GM21526 (cell line): ENCODE measurements around the gene DNAH7.
"Not testable (repeated sequence)": the region's sequence is repeated elsewhere in the genome, so short reads cannot be mapped to it uniquely, and the experiment has no call there.

Source experiments
- ATAC-seq: cut with Tn5 transposase; IDR thresholded peaks from one replicate; pipeline ENCODE4 v1.9.1; 2021; ENCODE audit warnings: moderate library complexity; ENCODE audit not compliant: unreplicated experiment, low FRiP score

DNAH7 gene

GRCh38 chr2:196068271-196069209 lies at the start of gene DNAH7:
TSS of gene DNAH7 (minus strand) at chr2:196068837. CDS start at chr2:196068711, 126 bp downstream.
- ATAC-seq = peak; percentile 99

DNA sequence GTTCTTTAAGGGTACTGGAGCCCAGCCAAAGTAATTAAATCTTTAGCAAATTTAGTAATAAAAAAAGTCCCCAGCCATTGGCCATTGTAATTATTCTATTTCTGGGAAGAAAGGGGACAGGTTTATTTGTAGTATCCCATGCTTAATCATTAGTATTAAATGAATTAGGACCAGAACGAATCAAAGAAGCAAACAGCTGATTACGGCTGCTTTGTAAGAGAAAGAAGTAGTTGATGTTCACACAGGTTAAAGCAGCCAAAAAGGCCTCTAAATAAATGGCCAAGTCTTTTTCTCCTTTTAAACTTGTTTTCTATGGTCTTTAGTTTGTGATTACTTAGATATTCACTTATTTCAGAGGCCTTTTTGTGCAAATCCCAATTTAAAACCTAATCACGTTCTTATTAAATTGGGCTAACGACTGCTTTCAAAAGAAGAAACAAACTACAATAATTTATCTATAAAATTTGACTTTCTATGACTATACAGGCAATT lies 48.6 kb upstream of the DNAH7 start:
- ATAC-seq = no peak

DNA sequence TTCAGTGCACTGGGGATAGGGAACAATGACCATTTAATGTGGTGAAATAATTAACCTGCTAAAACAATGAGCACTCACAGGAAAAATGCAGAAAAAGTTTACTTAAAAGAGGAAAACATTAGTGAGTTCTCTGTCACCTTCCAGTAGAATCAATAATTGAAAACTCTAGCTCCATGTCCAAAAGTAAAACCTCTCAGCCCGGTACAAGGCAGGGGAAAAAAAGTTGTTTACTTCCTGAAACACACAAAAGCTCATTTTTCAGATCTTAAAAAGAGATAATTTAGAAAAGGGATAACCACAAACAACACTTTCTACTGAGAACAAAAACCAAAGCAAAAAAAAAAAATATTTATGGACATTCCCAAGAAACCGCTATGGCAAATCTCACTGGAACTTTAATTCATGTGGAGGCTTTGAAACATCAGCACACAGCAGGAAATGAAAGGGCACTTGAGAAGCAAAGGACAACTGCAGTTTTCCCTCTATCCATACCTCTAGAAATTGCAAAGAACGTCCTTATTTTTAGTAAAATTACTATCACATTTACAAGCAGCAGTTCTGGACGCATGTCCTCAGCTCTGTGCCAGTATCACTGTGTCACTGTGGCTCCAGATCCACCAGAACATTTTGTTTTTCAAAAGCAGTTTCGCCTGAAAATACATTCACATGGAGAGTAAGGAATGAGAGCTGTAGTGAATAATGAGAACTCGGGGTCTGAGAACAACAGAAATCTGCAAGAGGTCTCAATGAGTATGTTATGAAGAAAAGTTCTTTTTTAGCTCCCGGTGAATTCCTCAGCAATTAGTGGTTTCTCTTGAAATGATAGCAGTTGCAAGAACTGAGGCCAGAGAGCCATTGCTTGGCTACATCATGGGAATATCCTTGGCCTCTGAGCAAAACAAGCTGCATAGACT lies 44.7 kb upstream of the DNAH7 start:
- ATAC-seq = no peak

GRCh38 chr2:196112418-196113034 lies 43.9 kb upstream of the DNAH7 start:
- no peak for ATAC-seq

DNA sequence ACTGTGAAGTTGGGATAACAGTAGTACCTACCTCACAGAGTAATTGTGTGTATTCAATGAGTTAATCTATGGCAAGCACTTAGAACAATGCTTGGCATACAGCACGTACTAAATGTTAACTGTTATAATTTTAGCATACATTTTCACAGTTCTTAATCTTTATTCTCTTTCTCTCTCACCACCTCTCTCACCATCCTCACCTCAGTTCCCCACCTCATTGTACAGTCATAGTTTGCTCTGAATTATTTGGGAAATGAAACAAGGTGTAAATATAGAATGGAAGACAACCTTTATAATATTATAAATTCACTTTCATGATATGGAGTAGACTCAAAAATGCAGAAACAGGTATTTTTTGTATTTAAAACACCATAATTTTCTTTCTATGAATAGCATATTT lies 40.0 kb upstream of the DNAH7 start:
- no peak for ATAC-seq

DNA sequence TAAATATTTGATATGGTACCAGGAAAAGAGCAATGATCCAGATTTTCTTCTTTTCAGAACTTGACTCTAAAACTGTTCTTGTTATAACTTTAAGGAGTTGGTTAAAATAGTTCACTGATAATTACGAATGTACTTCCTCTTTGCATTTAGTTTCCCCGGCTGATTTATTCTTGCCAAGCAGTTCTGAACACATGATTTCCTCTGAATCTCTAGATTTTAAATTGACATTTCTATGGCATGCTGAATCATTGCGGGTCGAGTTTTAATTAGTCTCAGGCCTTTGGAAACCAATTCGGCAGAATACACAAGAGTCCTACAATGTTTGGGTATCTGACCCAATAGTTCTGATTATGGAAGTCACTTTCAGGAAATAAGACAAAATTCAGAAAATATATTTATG lies 37.3 kb upstream of the DNAH7 start:
- ATAC-seq = no peak

GRCh38 chr2:196104066-196104465 lies 35.4 kb upstream of the DNAH7 start:
- no peak for ATAC-seq

- no peak for ATAC-seq
Observed at GRCh38 chr2:196103626-196104025, 35.0 kb upstream of the DNAH7 start.

DNA sequence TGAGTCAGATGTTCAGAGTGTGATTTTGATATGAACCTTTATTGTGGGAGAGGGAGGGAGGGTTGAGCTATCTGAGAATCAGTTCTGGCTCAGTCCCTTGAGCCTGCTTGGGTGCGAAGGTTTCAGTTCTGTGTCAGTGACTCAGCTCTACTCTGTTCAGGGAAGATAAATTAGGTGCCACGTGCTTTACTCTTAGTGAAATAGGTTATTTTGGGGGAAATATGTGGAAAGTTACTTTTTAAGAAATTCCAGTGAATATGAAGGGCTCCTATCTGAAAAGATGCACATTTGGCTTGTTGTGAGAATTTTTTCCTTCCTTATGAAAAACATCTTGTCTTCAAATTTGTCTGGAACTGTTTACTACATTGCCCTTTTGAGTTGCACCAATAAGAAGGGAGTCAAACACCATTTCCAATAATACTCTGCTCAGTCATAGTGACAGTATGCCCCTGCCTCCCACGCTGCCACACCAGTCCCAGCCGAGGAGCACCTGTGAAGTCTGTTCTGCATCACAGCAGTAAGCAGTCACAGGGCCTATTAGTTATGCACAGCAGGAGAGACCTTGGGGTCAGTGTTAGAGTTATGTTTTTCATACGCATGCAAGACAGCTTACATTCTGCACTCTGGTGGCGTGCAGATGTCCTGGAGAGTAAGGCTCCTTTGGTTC lies 32.8 kb upstream of the DNAH7 start:
- ATAC-seq = peak; percentile 95

GRCh38 chr2:196099916-196100315 lies 31.3 kb upstream of the DNAH7 start:
- no peak for ATAC-seq

DNA sequence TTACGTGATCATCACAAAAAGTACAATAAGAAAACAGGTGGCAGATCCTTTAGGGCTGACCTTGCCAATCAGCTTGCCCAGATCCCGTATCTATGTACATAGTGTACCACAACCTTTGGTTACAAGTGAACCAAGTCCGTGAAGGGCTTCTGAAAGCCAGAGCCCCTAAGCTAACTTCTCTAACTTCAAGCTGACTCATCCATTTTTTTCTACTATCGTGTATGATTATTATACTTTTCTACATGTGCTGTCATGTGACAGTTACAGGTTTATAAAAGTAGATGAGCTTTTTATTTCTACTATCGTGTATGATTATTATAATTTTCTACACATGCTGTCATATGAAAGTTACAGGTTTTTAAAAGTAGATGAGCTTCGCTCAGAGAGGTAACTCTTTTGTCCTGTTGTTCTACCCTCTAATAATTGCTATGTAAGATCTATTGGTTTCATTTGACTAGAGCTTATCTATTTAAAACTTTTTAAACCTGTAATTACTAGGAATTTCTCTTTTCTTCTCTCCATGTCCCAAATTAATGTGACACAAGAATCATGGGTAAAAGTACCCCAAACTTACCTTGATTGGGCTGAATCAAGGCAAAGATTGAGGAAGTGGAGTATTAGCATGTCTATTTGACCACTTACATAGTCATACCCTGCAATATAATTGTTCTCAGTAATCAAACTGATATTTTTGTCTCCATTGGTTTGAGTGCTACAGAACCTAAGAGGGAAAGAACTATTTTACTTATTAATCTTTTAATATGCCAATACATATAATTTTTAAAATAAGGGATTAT lies 29.4 kb upstream of the DNAH7 start:
- ATAC-seq = no peak

DNA sequence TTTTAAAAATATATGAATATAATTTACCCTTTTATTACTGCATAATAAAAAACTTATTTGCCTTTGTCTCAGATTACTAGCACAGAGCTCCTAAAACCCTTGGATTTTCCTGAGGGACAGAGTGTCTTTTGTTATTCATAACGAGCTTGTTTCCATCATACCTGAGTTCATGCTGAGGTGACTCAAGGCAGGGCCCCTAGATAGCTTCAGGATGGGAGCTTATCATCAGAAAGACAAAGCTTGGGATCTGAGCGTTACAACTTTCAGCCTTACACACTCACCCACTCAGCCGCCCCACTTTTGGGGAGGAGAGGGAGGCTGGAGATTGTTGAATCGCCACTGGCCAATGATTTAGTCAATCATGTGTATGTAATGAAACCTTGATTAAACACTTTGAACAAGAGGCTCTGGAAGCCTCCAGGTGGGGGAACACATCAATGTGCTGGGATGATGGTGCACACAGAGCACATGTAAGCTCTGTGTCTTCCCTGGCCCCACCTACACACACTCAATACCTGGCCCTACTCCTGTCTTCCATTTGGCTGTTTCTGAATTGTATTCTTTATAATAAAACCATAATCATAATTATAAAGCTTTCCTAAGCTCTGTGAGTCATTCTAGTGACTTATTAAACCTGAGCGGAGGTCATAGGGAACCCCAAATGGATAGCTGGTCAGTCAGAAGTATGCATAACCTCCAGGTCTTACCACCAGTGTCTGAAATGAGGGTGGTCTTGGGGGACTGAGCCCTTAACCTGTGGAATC lies 28.5 kb upstream of the DNAH7 start:
- ATAC-seq = no peak

GRCh38 chr2:196096264-196096663 lies 27.6 kb upstream of the DNAH7 start:
- ATAC-seq = no peak

DNA sequence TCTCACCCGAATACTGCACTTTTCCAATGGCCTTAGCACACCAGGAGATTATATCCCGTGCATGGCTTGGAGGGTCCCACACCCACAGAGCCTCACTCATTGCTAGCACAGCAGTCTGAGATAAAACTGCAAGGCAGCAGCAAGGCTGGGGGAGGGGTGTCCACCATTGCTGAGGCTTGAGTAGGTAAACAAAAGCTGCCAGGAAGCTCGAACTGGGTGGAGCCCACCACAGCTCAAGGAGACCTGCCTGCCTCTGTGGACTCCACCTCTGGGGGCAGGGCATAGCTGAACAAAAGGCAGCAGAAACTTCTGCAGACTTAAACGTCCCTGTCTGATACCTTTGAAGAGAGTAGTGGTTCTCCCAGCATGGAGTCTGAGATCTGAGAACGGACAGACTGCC lies 20.8 kb upstream of the DNAH7 start:
- ATAC-seq = not testable (repeated sequence)

GRCh38 chr2:196088203-196088602 lies 19.6 kb upstream of the DNAH7 start:
- ATAC-seq = no peak

- ATAC-seq = no peak
Observed at GRCh38 chr2:196086517-196087368, 18.1 kb upstream of the DNAH7 start.

- ATAC-seq = no peak
Observed at GRCh38 chr2:196083601-196084000, 15.0 kb upstream of the DNAH7 start.

DNA sequence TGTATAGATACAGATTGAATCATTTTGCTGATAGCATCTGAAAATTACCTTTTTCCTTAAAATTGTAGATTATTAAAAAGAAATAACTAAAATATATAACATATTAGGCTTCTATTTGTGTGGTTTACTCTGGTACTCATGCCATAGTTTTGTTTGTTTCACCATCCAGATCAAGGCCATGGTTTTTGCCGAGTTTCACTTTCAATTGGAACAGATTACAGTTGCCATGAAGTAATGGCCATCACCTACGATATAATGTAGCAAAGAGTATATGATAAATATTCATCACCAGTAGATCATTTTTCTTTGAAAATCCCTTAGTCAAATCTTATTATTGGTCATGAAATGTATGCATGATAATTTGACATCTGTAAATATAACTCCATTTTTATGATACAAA lies 11.9 kb upstream of the DNAH7 start:
- ATAC-seq = no peak
